ENCODE results near the gene TMPRSS3.

The TMPRSS3 gene

GRCh38 chr21:42395905-42396651, at the start of gene TMPRSS3:
TMPRSS3 (minus strand) TSS chr21:42396052; CDS start chr21:42395417, 635 bp downstream.
- DNase-seq (ENCODE audit: low spot score): no peak

- DNase-seq (ENCODE audit: low spot score): no peak
These were observed 49.5 kb upstream of the TMPRSS3 start for GRCh38 chr21:42445311-42445710.

- DNase-seq (ENCODE audit: low spot score): no peak
These were observed 48.9 kb upstream of the TMPRSS3 start for GRCh38 chr21:42444745-42445059.

GRCh38 chr21:42443876-42444744, 48.3 kb upstream of the TMPRSS3 start:
- DNase-seq (ENCODE audit: low spot score): no peak

- no peak for DNase-seq (ENCODE audit: low spot score)
These were observed 47.4 kb upstream of the TMPRSS3 start for GRCh38 chr21:42443181-42443785.

GRCh38 chr21:42441963-42442362, 46.1 kb upstream of the TMPRSS3 start:
- no peak for DNase-seq (ENCODE audit: low spot score)

GRCh38 chr21:42440187-42440792, 44.4 kb upstream of the TMPRSS3 start:
- DNase-seq (ENCODE audit: low spot score): no peak

- DNase-seq (ENCODE audit: low spot score): no peak
These were observed 43.7 kb upstream of the TMPRSS3 start for GRCh38 chr21:42439284-42440186.

GRCh38 chr21:42438316-42439205, 42.7 kb upstream of the TMPRSS3 start:
- no peak for DNase-seq (ENCODE audit: low spot score)

GRCh38 chr21:42437786-42438185, 41.9 kb upstream of the TMPRSS3 start:
- DNase-seq (ENCODE audit: low spot score): no peak

- DNase-seq (ENCODE audit: low spot score): no peak
These were observed 41.1 kb upstream of the TMPRSS3 start for GRCh38 chr21:42436914-42437313.

GRCh38 chr21:42435833-42436232, 40.0 kb upstream of the TMPRSS3 start:
- DNase-seq (ENCODE audit: low spot score): no peak

- no peak for DNase-seq (ENCODE audit: low spot score)
These were observed 39.5 kb upstream of the TMPRSS3 start for GRCh38 chr21:42435401-42435800.

GRCh38 chr21:42434884-42435283, 39.0 kb upstream of the TMPRSS3 start:
- DNase-seq (ENCODE audit: low spot score): no peak

GRCh38 chr21:42433946-42434551, 38.2 kb upstream of the TMPRSS3 start:
- no peak for DNase-seq (ENCODE audit: low spot score)

GRCh38 chr21:42432695-42433094, 36.8 kb upstream of the TMPRSS3 start:
- DNase-seq (ENCODE audit: low spot score): no peak

- DNase-seq (ENCODE audit: low spot score): no peak
These were observed 35.3 kb upstream of the TMPRSS3 start for GRCh38 chr21:42431196-42431595.

- no peak for DNase-seq (ENCODE audit: low spot score)
These were observed 34.7 kb upstream of the TMPRSS3 start for GRCh38 chr21:42430521-42430920.

GRCh38 chr21:42429856-42430255, 34.0 kb upstream of the TMPRSS3 start:
- no peak for DNase-seq (ENCODE audit: low spot score)

- no peak for DNase-seq (ENCODE audit: low spot score)
These were observed 33.2 kb upstream of the TMPRSS3 start for GRCh38 chr21:42429021-42429420.

Measured in Ammon's horn (tissue), 1 donor.